Measurements from ENCODE around the gene IQSEC1.

IQSEC1 gene

DNA sequence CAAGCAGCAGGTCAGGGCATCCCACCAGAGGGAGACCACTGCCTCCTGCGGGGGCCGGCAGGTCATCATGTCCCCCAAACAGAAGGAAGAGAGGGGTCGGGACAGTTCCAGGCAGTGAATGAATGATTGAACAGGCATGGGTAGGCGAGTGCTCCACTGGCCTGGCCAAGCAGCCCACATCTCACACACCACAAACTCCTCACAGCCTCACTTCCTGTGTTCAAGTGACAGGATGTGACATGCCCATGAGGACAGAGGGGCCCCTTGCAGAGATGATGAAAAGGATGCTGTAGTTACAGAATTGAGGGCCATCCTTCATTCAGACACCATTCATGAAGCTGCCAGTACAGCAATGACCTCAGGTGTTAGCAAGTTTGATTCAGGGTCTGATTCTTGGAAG lies 3.7 kb downstream of the IQSEC1 start:
- TF ChIP-seq CTCF (IDR thresholded peaks at IDR 0.05): no peak
- peaks cover 14% of the 10 kb centered on the region for H3K4me1 Mint-ChIP-seq

GRCh38 chr3:13068269-13069010 lies 4.8 kb downstream of the IQSEC1 start:
- H3K36me3 Mint-ChIP-seq (ENCODE audit: low read depth): no peaks in the 10 kb centered on the region
- H3K27me3 Mint-ChIP-seq (ENCODE audit: low read depth, poor library complexity): peaks cover 43% of the 10 kb centered on the region
- TF ChIP-seq CTCF (IDR thresholded peaks at IDR 0.05): no peak
- peaks cover 5% of the 10 kb centered on the region for H3K4me1 Mint-ChIP-seq
- no peak overlapping the region for H3K4me3 Mint-ChIP-seq
- no peak for DNase-seq
- H3K27ac Mint-ChIP-seq: no peak overlapping the region
- no peaks in the 10 kb centered on the region for H3K9me3 Mint-ChIP-seq

More for the DNA sequence above, 3.7 kb downstream of the IQSEC1 start:
- Mint-ChIP-seq H3K4me3 (no peak overlapping the region), H3K27ac (no peak overlapping the region), H3K9me3 (no peaks in the 10 kb centered on the region), H3K36me3 (ENCODE audit: low read depth) (no peaks in the 10 kb centered on the region), H3K27me3 (ENCODE audit: low read depth, poor library complexity) (peaks cover 51% of the 10 kb centered on the region)
- no peak for DNase-seq

GRCh38 chr3:13067778-13068177 lies 5.5 kb downstream of the IQSEC1 start:
- peaks cover 2% of the 10 kb centered on the region for H3K4me1 Mint-ChIP-seq
- H3K27ac Mint-ChIP-seq: peak overlapping the region; percentile 51
- no peaks in the 10 kb centered on the region for H3K9me3 Mint-ChIP-seq
- no peak for DNase-seq
- no peak for TF ChIP-seq CTCF (IDR thresholded peaks at IDR 0.05)
- peaks cover 36% of the 10 kb centered on the region for H3K27me3 Mint-ChIP-seq (ENCODE audit: low read depth, poor library complexity)
- H3K4me3 Mint-ChIP-seq: no peak overlapping the region
- no peaks in the 10 kb centered on the region for H3K36me3 Mint-ChIP-seq (ENCODE audit: low read depth)

- Mint-ChIP-seq H3K9me3 (no peaks in the 10 kb centered on the region), H3K27me3 (ENCODE audit: low read depth, poor library complexity) (peaks cover 27% of the 10 kb centered on the region), H3K4me3 (no peak overlapping the region), H3K27ac (no peak overlapping the region), H3K36me3 (ENCODE audit: low read depth) (no peaks in the 10 kb centered on the region), H3K4me1 (no peaks in the 10 kb centered on the region)
- no peak for DNase-seq
- TF ChIP-seq CTCF (IDR thresholded peaks at IDR 0.05): no peak
Measured at GRCh38 chr3:13066834-13067233, 6.4 kb downstream of the IQSEC1 start.

DNA sequence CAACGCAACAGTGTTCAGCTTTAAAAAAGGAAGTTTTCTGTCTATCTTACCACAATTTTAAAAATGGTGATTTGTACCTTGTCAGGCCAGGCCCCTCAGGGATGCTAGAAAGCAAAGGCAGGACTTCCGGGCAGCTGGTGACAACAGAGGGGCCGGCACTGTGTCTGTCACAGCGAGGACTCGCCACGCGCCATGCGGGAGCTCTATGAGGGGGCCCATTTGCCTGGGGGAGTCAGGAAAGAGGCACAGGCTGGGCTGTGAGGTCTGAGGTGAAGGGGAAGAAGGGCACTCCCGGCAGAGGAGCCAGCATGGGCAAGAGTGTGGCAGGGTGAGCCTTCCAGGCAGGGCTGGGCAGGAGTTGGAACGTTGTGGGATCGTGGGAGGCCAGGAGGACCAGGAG lies 7.0 kb downstream of the IQSEC1 start:
- Mint-ChIP-seq H3K9me3 (no peaks in the 10 kb centered on the region), H3K4me3 (no peak overlapping the region), H3K27me3 (ENCODE audit: low read depth, poor library complexity) (peaks cover 21% of the 10 kb centered on the region), H3K27ac (peak overlapping the region; percentile 19), H3K36me3 (ENCODE audit: low read depth) (no peaks in the 10 kb centered on the region), H3K4me1 (no peaks in the 10 kb centered on the region)
- no peak for TF ChIP-seq CTCF (IDR thresholded peaks at IDR 0.05)
- no peak for DNase-seq

DNA sequence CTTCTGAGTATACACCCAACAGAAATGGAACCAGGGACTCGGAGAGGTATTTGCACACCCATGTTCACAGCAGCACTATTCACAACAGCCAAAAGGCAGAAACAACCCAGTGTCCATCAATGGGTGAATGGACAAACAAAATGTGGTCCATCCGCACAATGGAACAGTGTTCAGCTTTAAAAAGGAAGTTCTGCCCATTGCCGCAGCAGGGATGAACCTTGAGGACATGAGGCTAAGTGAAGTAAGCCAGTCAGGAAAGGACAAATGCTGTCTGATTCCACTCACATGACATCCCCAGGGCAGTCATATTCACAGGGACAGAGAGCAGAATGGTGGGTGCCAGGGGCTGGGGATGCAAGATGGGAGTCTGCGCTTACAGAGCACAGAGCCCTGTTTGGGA lies 7.5 kb downstream of the IQSEC1 start:
- Mint-ChIP-seq H3K36me3 (ENCODE audit: low read depth) (no peaks in the 10 kb centered on the region), H3K4me1 (no peaks in the 10 kb centered on the region), H3K27me3 (ENCODE audit: low read depth, poor library complexity) (peaks cover 16% of the 10 kb centered on the region), H3K27ac (peak overlapping the region; percentile 19), H3K4me3 (no peak overlapping the region), H3K9me3 (no peaks in the 10 kb centered on the region)
- no peak for DNase-seq
- no peak for TF ChIP-seq CTCF (IDR thresholded peaks at IDR 0.05)

Measured in nephron progenitor cell (in vitro differentiated cells).